ENCODE measurements around the gene TSPAN14. TPM values are rescaled to one million over a fixed set of nuclear protein-coding genes. Genes with fewer than 3 reads are reported as not detected.

Gene TSPAN14
- total RNA-seq, 1 experiment from 2014 or later = 73.5 TPM

- Mint-ChIP-seq H3K4me1 (peaks cover 24% of the 10 kb centered on the region), H3K4me3 (no peak overlapping the region), H3K9me3 (peaks cover 3% of the 10 kb centered on the region; the same call in 1 of the 2 replicates), H3K36me3 (peaks cover 20% of the 10 kb centered on the region), H3K27ac (0 out of 2 replicates have a peak overlapping the region, but pooled peaks have one; percentile 30), H3K27me3 (ENCODE audit: low read depth) (peaks cover 3% of the 10 kb centered on the region; the same call in 1 of the 2 replicates)
- ATAC-seq (peak; percentile 60), DNase-seq (ENCODE audit: low spot score) (no peak)
- ChIA-PET POLR2A (no interaction called here), CTCF (interaction anchor here (0.7 to 1.5 kb wide), 8 partner anchors 19 to 152 kb away, joined by 3 to 8 read pairs (median 5); no protein-coding TSS in a partner anchor)
- TF ChIP-seq ZSCAN18 (CRISPR knock-in tag; IDR thresholded peaks at IDR 0.05) (no peak), ZNF396 (CRISPR knock-in tag; IDR thresholded peaks at IDR 0.05; ENCODE audit: borderline replicate concordance) (no peak), NFATC4 (CRISPR knock-in tag; IDR thresholded peaks at IDR 0.05) (no peak), ZBTB21 (CRISPR knock-in tag; IDR thresholded peaks at IDR 0.05; ENCODE audit: borderline replicate concordance) (no peak)
These were observed 76.7 kb downstream of the TSPAN14 start for GRCh38 chr10:80530816-80531215.

- no peak overlapping the region for H3K27ac Mint-ChIP-seq
- TF ChIP-seq ZNF263 (CRISPR knock-in tag; IDR thresholded peaks at IDR 0.05; ENCODE audit: low read depth) (no peak), CREM (CRISPR knock-in tag; IDR thresholded peaks at IDR 0.05) (no peak), GTF2I (CRISPR knock-in tag; conservative IDR thresholded peaks at IDR 0.05) (no peak), ATF6 (CRISPR knock-in tag; IDR thresholded peaks at IDR 0.05) (no peak), NR1H2 (CRISPR knock-in tag; IDR thresholded peaks at IDR 0.05) (no peak), ZBTB43 (CRISPR knock-in tag; IDR thresholded peaks at IDR 0.05) (no peak), KAT7 (CRISPR knock-in tag; IDR thresholded peaks at IDR 0.05; ENCODE audit: borderline replicate concordance) (no peak), STAT6 (CRISPR knock-in tag; conservative IDR thresholded peaks at IDR 0.05; ENCODE audit: low read depth) (no peak), AFF4 (CRISPR knock-in tag; IDR thresholded peaks at IDR 0.05; ENCODE audit: borderline replicate concordance) (no peak), USF1 (CRISPR knock-in tag; IDR thresholded peaks at IDR 0.05) (no peak), ZBTB21 (CRISPR knock-in tag; IDR thresholded peaks at IDR 0.05; ENCODE audit: borderline replicate concordance) (no peak), PRDM15 (CRISPR knock-in tag; IDR thresholded peaks at IDR 0.05) (no peak), PREB (CRISPR knock-in tag; IDR thresholded peaks at IDR 0.05; ENCODE audit: borderline replicate concordance) (no peak)
These were observed 78.5 kb downstream of the TSPAN14 start for GRCh38 chr10:80532571-80532970.

More at GRCh38 chr10:80532571-80532970, 78.5 kb downstream of the TSPAN14 start:
- Mint-ChIP-seq H3K4me3 (no peak overlapping the region), H3K27me3 (ENCODE audit: low read depth) (peaks cover 3% of the 10 kb centered on the region; the same call in 1 of the 2 replicates), H3K36me3 (peaks cover 20% of the 10 kb centered on the region), H3K9me3 (peaks cover 3% of the 10 kb centered on the region; the same call in 1 of the 2 replicates), H3K4me1 (peaks cover 15% of the 10 kb centered on the region)
- ATAC-seq (no peak), DNase-seq (ENCODE audit: low spot score) (no peak)
- CTCF ChIA-PET = no interaction called here
- POLR2A ChIA-PET = interaction anchor here (0.7 kb wide), 1 partner anchor 871 kb away, joined by 3 read pairs; no protein-coding TSS in a partner anchor

All from WTC11 (cell line).